SK-N-MC (cell line): ENCODE measurements around the gene PGAP1.

Source experiments
- EZH2 ChIP-seq: fragments of 200-600 bp; sonication (generic); IDR thresholded peaks from one replicate; pipeline ENCODE4 v1.6.1; 2017; ENCODE audit warnings: antibody characterized with exemption
- FOXP2 ChIP-seq: optimal IDR thresholded peaks from 2 replicates; pipeline ENCODE3; 2011; ENCODE audit warnings: mild to moderate bottlenecking, moderate library complexity; ENCODE audit not compliant: insufficient read depth; ENCODE audit errors: extremely low read length, control extremely low read depth
- POLR2AphosphoS5 ChIP-seq: IDR thresholded peaks from 2 replicates; pipeline ENCODE4 v1.6.1; 2012; ENCODE audit warnings: mild to moderate bottlenecking, low read depth, low read length, borderline replicate concordance

DNA sequence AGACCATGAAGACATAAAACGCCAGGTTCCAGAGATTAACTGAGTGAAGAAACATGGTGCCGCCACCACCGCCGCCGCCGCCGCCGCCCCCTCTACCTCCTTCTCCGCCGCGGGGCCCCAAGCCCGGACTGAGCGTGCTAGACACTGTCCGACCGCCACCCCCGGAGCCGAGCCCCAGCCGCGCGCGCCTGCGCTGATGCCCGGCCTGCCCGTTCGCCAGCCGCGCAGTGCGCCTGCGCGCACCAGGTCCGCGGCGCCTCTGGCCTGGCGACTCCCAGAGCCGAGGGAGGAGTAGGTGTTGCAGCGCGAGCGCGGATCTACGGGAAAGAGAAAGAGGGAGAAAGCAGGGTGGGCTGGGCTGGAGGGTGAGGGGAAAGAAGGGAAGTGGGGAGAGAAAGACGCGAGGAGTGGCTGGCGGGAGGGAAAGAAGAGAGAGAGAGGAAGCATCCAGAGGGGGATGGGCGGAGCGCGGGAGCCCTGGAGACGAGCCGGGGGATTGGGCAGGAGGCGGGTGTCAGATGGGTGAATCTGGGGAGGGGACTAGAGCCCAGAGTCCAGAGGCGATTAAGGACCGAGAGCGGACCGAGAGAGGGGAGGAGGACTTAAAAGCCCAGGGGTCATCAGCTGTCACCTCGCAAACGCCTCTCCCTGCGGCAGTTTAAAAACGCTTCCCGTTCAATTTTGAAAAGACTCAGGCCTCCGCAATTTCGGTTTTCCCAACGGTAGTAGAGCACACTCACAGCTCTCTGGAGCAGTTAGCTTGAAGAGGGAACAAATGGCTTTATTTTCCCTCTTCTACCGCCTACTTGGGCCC lies at the start of gene PGAP1:
- TF ChIP-seq EZH2 = no peak
- peak; percentile 88 for TF ChIP-seq POLR2AphosphoS5
- TF ChIP-seq FOXP2 = no peak
